Kidney glomerular epithelial cell (primary cell): ENCODE data around the gene TRIAP1.

Experiments
- DNase-seq: peaks from one replicate; lab custom pipeline; 2025; lab: John Stamatoyannopoulos, UW

The TRIAP1 gene

DNA sequence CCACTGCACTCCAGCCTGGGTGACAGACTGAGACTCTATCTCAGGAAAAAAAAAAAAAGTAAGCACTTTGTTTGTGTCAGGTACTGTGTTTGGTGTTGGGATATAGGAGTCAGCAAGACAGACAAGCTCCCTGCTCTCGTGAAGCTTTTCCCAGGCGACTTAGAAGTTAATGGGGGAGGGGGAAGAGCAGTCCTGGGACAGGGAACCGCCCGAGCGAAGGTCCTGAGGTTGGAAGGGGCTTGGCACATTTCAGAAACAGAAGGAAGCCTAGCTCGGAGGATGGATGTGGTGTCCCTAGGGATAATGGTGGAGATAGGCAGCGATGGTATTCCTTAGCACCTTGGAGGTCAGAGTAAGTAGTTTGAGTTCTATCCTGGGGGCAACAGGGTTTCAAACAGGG, 16.8 kb downstream of the TRIAP1 start:
- DNase-seq, result no peak

- DNase-seq, result no peak
Measured at GRCh38 chr12:120428597-120429229, 17.5 kb downstream of the TRIAP1 start.

DNA sequence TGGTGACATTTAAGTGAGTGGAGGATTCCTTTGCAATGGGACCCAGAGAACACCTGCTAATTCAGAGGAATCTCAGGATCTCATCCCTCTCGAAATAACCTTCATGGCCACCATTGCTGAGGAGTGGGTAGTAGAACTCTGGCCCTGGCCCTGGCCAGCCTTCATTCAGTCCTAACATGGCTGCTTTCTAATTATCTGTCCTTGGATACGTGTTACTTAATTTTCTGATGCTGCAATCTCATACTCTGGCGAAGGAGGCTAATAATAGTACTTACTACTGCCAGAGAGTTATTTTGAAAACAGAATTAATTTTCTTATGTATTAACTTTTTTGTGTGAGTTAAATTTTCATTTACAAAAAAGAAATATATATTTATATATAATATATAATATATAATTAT, 20.4 kb downstream of the TRIAP1 start:
- DNase-seq, result no peak

- no peak for DNase-seq
Measured at GRCh38 chr12:120422892-120423456, 23.2 kb downstream of the TRIAP1 start.

DNA sequence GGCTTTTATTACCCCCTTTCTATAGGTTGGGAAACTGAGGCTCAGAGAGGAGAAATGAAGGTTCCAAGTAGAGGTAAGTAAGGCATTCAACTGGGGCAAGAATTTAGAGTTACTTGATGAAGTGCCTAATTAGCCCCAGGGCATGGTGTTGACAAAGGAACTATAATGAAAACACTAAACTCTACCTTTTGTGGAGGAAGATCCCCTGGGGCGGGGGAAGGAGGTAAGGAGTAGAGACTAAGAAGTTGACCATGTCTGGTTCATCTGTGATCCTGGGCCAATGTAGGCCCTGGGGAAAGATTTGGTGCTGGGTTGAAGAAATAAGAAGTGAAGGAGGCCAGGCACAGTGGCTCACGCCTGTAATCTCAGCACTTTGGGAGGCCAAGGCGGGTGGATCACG, 24.5 kb downstream of the TRIAP1 start:
- no peak for DNase-seq

- DNase-seq, result no peak
Measured at GRCh38 chr12:120417917-120418580, 28.1 kb downstream of the TRIAP1 start.

GRCh38 chr12:120416490-120417216, 29.5 kb downstream of the TRIAP1 start:
- no peak for DNase-seq

- DNase-seq, result no peak
Measured at GRCh38 chr12:120413901-120414695, 32.1 kb downstream of the TRIAP1 start.

DNA sequence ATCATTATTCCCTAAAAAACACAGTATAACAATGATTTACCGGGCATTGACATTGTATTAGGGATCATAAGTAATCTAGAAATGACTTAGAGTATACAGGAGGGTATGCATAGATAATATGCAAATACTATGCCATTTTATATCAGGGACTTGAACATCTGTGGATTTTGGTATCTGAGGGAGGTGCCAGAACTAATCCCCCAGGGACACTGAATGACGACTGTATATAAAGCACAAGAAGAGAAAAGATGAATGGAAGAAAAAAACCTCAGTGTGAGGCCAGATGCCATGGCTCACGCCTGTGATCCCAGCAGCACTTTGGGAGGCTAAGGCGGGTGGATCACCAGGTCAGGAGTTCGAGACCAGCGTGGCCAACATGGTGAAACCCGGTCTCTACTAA, 33.8 kb downstream of the TRIAP1 start:
- no peak for DNase-seq

DNA sequence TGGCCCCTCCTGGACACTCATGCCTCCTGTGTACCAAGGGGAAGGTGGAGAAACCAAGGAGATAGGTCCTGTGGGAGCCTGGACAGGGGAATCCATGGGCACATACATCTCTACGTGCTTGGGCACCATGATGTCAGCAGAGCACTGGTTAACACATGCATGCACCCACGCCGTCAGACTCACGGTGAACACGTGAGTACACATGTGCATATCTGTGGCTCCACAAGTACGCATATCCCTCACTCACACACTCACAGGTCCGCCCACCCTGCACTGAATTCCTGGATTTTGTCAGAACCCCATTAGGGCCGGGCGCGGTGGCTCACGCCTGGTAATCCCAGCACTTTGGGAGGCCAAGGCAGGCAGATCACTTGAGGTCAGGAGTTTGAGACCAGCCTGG, 37.4 kb downstream of the TRIAP1 start:
- DNase-seq, result no peak

GRCh38 chr12:120406553-120406952, 39.6 kb downstream of the TRIAP1 start:
- DNase-seq, result no peak

DNA sequence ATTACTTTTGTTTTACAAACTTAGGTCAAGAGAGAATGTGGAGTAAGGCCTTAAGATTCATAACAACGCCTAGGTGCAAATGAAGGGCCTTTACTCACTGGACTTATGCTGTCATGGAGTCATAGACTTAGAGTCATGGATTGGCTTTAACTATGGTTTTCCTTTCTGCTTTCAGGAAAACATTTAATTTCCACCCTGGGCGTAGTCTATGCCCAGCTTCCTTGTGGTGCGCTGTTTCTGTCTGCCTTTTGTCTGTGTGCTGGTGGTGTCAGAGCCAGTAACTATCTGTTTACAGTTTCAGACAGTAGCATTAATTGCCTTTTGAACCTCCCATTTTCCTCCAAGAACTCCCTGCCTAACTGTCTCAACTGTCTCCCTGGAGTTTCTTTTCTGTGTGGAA, 40.1 kb downstream of the TRIAP1 start:
- DNase-seq, result no peak

- DNase-seq, result no peak
Measured at GRCh38 chr12:120404271-120404670, 41.9 kb downstream of the TRIAP1 start.

DNA sequence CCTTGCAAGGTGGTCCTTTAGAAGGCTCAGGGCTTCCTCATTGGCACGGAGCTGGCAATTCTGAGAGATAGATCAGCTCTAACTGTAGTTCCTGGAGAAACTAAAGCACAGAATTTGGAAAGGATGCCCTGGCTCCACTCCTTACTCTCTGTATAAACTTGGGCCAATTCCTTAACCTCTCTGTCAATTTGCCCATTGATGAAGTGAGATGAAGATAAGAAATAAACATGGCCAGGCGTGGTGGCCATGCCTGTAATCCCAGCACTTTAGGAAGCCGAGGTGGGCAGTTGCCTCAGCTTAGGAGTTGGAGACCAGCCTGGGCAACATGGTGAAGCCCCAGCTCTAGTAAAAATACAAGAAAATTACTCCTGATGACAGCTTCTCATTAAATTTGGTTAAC, 42.3 kb downstream of the TRIAP1 start:
- DNase-seq, result no peak

DNA sequence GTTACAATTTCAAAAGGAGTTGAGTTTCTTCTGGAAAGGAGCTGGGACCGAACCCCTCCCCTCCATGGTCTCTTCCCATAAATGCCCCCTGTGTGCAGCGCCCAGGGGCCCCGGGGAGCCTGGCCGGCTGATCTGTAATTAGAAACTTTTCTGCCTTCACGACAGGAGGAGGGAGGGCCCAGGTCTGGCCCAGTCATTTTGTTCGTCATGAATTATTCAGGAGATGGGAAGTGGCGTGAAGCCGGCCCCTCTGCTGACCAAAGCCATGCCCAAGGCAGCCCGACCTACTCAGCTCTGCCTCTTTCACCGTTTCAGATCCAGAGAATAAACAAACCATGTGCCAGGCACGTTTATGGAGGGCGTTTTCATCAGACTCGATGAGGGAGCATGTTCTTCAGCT, 44.0 kb downstream of the TRIAP1 start:
- DNase-seq, result no peak

GRCh38 chr12:120399531-120399930, 46.7 kb downstream of the TRIAP1 start:
- no peak for DNase-seq

- DNase-seq, result no peak
Measured at GRCh38 chr12:120397824-120398540, 48.2 kb downstream of the TRIAP1 start.

GRCh38 chr12:120394483-120395367, 51.5 kb downstream of the TRIAP1 start:
- DNase-seq, result peak; percentile 11
